Thyroid gland (tissue), 4 donors: ENCODE measurements around the gene MTA3.

Source experiments
- CTCF ChIP-seq, 6 experiments: fragments of 200-600 bp in 3 of 6; fragments of 450-650 bp in 3 of 6; sonication (generic) in 3 of 6; IDR thresholded peaks; one replicate each; pipeline ENCODE4 v1.5.1; 2016 to 2019; ENCODE audit warnings: antibody characterized with exemption in 6 of 6, mild to moderate bottlenecking in 2 of 6, inconsistent platforms in 1 of 6, moderate library complexity in 1 of 6
- POLR2A ChIP-seq, 2 donors: fragments of 450-650 bp; IDR thresholded peaks; one replicate each; pipeline ENCODE4 v1.6.1; 2017; ENCODE audit warnings: antibody characterized with exemption in 2 of 2, mild to moderate bottlenecking in 2 of 2, moderate library complexity in 1 of 2

GRCh38 chr2:42602218-42602875 lies 33.9 kb downstream of the MTA3 start:
- TF ChIP-seq CTCF (IDR thresholded peaks at IDR 0.05) (no peak), POLR2A (IDR thresholded peaks at IDR 0.05) (no peak)
